GM18867 (cell line): ENCODE results near the gene EDN1.
A peak's percentile ranks its signal among the peaks of the same experiment; 100 is the strongest.

ENCODE experiments used
- ATAC-seq: cut with Tn5 transposase; IDR thresholded peaks from one replicate; pipeline ENCODE4 v1.9.1; 2021; ENCODE audit warnings: mild to moderate bottlenecking, moderate library complexity; ENCODE audit not compliant: unreplicated experiment

EDN1 gene

GRCh38 chr6:12293931-12294807, 4.0 kb downstream of the EDN1 start:
- ATAC-seq = no peak

GRCh38 chr6:12294851-12295536, 4.8 kb downstream of the EDN1 start:
- no peak for ATAC-seq

DNA sequence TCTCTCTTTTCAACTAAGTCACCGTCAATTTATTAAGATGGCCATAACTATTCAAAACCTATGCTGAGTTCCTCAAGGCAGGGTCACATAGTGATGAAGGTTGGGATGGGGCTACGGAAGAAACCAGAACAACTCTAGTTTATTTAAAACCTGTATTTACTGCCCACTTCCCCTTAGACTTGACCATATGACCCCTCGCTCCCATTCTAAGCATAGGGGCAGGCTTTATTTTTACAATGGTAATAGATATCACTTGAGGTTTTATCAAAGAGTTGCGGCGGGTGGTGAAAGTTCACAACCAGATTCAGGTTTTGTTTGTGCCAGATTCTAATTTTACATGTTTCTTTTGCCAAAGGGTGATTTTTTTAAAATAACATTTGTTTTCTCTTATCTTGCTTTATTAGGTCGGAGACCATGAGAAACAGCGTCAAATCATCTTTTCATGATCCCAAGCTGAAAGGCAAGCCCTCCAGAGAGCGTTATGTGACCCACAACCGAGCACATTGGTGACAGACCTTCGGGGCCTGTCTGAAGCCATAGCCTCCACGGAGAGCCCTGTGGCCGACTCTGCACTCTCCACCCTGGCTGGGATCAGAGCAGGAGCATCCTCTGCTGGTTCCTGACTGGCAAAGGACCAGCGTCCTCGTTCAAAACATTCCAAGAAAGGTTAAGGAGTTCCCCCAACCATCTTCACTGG, 5.5 kb downstream of the EDN1 start:
- no peak for ATAC-seq

- ATAC-seq = no peak
Observed at GRCh38 chr6:12296255-12296573, 6.1 kb downstream of the EDN1 start.

GRCh38 chr6:12296604-12297003, 6.4 kb downstream of the EDN1 start:
- ATAC-seq = no peak

- no peak for ATAC-seq
Observed at GRCh38 chr6:12297363-12298016, 7.3 kb downstream of the EDN1 start.

DNA sequence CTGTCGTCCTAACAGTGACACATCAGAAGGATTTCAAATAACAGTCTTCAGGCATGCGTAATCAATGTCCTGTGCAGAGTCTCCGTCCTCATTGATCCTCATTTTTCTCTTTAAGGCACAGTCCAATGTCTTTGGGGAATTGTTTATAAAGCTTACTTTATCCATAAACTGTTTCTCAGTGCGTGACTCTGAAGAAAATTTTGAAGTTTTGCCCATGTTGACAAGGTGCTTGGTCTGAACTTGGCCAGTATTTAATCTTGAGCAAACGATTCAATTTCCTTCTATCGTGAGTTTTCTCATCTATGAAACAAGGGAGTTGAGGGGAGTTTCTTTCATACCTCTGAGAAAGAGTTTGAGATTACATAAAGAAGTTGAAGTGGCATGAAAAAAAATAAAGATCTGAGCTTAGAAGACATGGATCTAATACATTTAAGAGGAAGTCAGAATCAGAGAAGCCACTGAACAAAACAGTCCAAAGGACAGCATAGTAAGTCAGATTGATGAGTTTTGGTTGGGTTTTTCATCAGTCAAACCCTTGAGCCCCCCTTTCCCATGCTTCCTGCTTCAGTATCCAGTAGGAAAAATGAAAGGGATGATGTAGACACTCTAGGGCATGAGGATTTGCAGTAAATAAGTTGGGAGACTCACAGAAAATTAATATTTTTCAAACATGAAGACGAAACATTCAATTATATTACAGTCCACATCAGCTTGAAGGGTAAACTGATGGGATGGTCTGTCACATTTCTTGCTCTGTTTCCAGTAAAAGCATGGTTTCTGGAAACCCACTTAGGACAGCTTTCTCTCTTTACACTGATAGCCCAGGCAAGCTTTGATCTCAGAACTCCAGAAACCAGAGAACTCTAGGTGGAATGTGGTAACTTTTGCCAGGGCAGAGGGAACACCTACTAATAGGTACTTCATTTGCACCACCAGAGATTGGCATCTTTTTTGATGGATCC, 8.1 kb downstream of the EDN1 start:
- no peak for ATAC-seq

DNA sequence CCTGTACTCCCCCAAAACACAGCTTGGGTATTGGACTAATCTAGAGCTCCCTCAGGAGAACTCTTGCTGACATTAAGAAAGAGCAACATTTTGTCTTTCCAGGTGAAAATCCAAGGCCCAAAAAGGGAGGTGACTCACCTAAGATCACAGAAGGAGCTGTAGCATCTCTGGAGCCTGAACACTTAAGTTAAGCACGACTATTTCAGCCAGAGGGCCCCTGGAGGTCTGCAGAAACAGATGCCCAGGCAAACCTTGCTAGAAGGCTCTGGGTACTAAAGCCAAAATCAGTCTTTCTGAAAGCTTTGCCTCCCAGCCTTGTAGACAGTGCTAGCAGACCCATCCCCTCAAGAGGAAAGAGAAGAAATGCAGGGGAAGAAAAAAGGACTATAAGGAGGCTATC, 8.8 kb downstream of the EDN1 start:
- ATAC-seq = no peak

DNA sequence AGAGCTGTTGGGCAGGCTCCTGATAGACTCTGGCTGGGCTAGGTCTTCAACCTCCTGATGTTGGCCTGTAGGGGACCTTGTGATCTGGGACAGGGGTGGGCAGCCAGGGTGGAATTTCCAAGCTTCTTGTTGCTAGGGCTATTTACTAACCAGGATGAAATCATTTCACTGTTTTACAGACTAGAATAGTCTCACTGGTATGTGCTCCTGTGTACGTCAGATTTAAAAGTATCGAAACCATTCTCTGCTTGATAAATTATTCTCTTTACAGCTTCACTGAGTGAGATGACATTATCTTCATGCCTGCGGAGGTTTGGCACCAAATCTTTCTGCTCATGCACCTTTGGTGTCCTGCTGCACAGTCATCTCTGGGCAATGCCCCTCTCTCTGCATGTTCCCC, 10.9 kb downstream of the EDN1 start:
- ATAC-seq = no peak

DNA sequence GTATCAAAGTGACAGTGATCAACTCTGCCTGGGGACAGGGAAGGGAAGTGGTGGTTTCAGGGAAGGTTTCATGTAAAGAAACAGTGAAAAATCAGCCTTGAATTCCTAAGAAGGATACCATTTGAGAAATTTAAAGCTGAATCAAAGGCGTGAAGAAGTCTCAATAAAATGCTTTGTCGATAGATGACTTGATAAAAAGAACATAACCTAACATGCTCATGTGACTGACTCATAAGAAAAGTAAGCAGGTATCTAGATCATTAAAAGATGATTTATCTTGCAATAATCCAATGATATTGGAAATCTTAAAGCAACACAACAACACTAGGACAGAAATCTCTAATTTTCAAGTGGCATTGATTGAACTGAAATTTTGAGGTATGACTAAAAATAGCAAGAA, 14.3 kb downstream of the EDN1 start:
- no peak for ATAC-seq

DNA sequence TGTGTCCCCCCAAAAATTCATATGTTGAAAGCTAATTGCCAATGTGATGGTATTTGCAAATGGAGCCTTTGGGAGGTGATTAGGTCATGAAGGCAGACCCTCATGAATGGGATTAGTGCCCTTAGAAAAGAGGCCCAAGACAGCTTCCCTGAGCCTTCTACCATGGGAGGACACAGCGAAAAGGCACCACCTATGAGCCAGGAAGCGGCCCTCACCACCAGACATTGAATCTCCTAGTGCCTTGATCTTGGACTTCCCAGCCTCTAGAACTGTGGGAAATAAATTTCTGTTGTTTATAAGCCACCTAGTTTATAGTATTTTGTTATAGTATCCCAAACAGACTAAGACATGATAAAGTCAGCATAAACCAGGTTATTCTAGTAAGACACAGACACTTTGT, 18.9 kb downstream of the EDN1 start:
- ATAC-seq = no peak

DNA sequence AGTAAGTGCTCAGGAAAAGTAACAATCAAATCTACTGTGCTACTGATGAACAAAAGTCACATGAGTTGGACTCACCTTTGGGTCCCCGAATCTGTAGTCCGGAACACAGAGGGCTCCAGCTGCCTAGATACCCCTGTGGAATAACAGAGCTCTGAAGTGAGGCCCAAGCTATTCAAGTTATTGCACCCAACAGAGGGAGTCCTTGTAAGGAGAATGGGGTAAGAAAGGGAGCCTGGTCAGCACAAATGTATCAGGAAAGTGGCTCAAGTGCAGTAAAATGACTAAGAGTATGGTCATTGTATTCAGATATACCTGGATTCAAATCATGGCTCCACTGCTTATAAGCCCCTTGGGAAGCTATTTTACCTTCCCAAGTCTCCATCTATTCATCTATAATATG, 20.9 kb downstream of the EDN1 start:
- ATAC-seq = no peak

DNA sequence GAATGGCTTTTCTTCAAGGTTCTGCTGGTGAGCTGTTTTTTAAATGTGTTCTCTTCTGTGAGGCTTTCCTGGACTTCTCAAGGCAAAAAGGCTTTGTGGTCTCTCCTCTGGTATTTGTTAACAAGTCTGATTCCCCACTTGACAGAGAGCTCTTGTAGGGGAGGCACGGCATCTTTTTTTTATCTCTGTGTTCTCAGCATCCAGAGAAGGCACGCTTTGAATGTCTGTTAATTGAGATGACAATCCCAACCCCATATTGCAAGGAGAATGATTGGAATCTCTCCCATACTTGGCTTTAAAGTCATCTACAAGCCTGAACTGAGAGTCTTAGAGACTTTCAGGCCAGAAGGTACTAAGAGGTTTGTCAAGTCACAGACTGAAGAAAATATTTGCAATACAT, 22.6 kb downstream of the EDN1 start:
- no peak for ATAC-seq

- ATAC-seq = no peak
Observed at GRCh38 chr6:12313306-12313991, 23.3 kb downstream of the EDN1 start.

GRCh38 chr6:12313992-12314589, 23.9 kb downstream of the EDN1 start:
- ATAC-seq = no peak

GRCh38 chr6:12314751-12315150, 24.6 kb downstream of the EDN1 start:
- no peak for ATAC-seq

DNA sequence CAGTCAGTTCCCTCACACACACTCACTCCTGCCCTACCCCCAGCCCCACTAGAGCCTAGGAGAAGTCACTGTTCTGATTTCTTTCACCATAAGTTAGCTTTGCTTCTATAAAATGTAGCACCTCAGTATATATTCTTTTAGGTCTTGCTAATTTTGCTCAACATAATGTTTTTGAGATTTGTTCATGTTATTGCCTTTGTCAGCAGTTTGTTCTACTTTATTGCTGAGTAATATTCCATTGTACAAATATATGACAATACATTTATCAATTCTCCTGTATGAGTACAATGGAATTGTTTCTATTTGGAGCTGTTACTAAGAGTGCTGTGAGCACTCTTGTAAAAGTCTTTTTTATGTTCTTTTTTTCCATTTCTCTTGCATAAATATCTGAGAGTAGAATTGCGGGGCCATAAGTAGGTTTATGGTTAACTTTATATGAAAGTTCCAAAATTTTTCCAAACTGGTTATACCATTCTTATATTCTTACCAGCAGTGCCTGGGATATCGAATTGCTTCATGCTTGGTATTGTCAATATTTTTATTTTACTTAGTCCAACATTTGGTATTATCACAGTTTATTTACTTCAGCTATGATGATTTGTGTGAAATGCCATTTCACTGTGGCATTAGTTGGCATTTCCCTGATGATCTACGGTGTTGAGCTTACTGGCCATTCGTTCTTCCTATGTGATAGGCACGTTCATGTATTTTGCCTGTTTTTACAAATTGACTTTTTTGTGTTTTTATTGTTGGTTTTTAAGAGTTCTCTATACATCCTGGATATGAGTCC, 25.3 kb downstream of the EDN1 start:
- no peak for ATAC-seq

DNA sequence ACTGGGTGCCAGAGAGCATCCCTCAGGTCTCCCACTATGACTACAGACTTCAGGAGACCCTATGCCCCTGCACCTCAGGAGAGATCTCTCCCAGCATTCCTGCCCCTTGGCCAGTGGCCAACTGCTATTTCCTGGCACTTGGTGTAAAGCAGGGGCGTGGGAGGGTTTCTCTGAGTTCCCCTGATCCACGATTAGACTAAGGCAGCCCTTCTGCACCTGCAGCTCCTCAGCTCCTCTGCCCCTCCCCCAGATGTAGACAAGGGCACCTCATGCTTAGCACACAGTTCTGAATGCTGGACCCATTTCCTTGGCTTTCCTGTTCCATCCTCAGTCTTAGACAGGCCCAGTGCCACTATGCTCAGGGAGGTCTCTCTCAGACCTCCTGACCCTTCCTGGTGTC, 28.6 kb downstream of the EDN1 start:
- no peak for ATAC-seq

DNA sequence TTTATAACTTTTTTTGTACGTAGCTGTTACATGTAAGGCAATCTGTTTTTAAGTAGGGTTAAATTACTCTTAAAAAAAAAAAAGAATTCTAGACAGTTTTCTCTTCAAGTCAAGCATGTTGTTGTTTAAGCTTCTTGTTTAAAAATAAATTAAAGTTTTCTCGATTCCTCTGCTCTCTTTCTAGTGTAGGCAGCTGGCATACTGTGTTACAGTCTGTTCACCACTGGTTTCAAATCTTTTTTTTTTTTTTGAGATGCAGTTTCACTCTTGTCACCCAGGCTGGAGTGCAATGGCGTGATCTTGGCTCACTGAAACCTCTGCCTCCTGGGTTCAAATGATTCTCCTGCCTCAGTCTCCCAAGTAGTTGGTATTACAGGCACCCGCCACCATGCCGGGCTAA, 29.9 kb downstream of the EDN1 start:
- peak; percentile 46 for ATAC-seq
